Kidney (tissue), 14 donors: ENCODE results near the gene C17orf67. TPM values are rescaled to one million over a fixed set of nuclear protein-coding genes. Genes with fewer than 3 reads are reported as not detected.
A peak's percentile ranks its signal among the peaks of the same experiment; 100 is the strongest.

Source experiments
- DNase-seq, 5 donors: peaks; one replicate each; pipeline ENCODE4 v3.0.0-alpha.2; 2013 to 2020
- FAIRE-seq: peaks from 2 replicates; lab custom pipeline; 2012; peaks lifted over from hg19 to GRCh38; lab: Jason Lieb, UNC
- H3K27ac ChIP-seq, 2 donors: one replicate each; pipeline ENCODE4 v1.7.0; 2013; ENCODE audit warnings: low read depth in 2 of 2, low read length in 2 of 2, inconsistent platforms in 1 of 2
- H3K27me3 ChIP-seq: one replicate; pipeline ENCODE4 v1.7.1; 2013; ENCODE audit warnings: low read length, inconsistent platforms; ENCODE audit not compliant: control insufficient read depth, insufficient read depth
- H3K36me3 ChIP-seq, 3 donors: one replicate each; pipeline versions ENCODE4 v1.7.0 to v1.7.1; 2013; ENCODE audit warnings: low read length in 3 of 3, control low read depth in 1 of 3, inconsistent platforms in 1 of 3; ENCODE audit not compliant: insufficient read depth in 3 of 3, control insufficient read depth in 2 of 3
- H3K4me1 ChIP-seq, 3 donors: one replicate each; pipeline versions ENCODE4 v1.7.0 to v1.7.1; 2013; ENCODE audit warnings: low read length in 3 of 3, inconsistent platforms in 1 of 3, low read depth in 1 of 3; ENCODE audit not compliant: control insufficient read depth in 2 of 3, insufficient read depth in 2 of 3
- H3K4me3 ChIP-seq, 3 donors: one replicate each; pipeline versions ENCODE4 v1.7.0 to v1.8.1; 2013; ENCODE audit warnings: low read length in 3 of 3, control low read depth in 1 of 3, inconsistent platforms in 1 of 3
- H3K9ac ChIP-seq, 3 donors: one replicate each; pipeline versions ENCODE4 v1.7.0 to v1.7.1; 2013; ENCODE audit warnings: low read length in 3 of 3, control low read depth in 1 of 3, inconsistent platforms in 1 of 3
- H3K9me3 ChIP-seq, 3 donors: one replicate each; pipeline versions ENCODE4 v1.7.0 to v1.7.1; 2013; ENCODE audit warnings: low read length in 3 of 3, control low read depth in 1 of 3, inconsistent platforms in 1 of 3; ENCODE audit not compliant: control insufficient read depth in 2 of 3, insufficient read depth in 1 of 3
- intact Hi-C: fragments of 100-400 bp; cut with DNase I; formaldehyde crosslinking; loops from one replicate; pipeline ENCODE4 v1.11.1; 2022
- polyA plus RNA-seq: library from polyadenylated mRNA; stranded (reverse); fragments of 350-450 nt; fragmentation: Illumina TruSeq; extraction: RNeasy Lipid Tissue Mini Kit (QIAGEN cat#74804); gene quantifications from one replicate; pipeline ENCODE4 v1.2.3, GENCODE V29; 2014; ENCODE audit warnings: low read depth, low replicate concordance; ENCODE audit not compliant: insufficient read depth
- total RNA-seq: library from RNA; stranded (reverse); fragmentation: NEBNext Ultra II Directional; extraction: Animal tissue kit (Norgen Biotek cat#: 25700); gene quantifications from one replicate; pipeline ENCODE4 v1.2.1, GENCODE V29; 2021
- TF ChIP-seq, protein P1 (sequence below): IDR thresholded peaks from 3 replicates; pipeline ENCODE4 v1.5.1; 2012; ENCODE audit warnings: mild to moderate bottlenecking, moderate library complexity, borderline replicate concordance; ENCODE audit not compliant: insufficient read depth; ENCODE audit errors: extremely low read depth
- donor health status: control.
- donor health status: control.
- donor health status: control.
- donor health status: control.
- donor health status: control.
- donor health status: DM: yes; HTN: yes; CAD: no.
- donor health status: Normal renal cell carcinoma (clear cell type).

Gene C17orf67
- total and polyA plus RNA-seq, 2 donors from 2014 or later = 0.69 to 2.0 TPM

DNA sequence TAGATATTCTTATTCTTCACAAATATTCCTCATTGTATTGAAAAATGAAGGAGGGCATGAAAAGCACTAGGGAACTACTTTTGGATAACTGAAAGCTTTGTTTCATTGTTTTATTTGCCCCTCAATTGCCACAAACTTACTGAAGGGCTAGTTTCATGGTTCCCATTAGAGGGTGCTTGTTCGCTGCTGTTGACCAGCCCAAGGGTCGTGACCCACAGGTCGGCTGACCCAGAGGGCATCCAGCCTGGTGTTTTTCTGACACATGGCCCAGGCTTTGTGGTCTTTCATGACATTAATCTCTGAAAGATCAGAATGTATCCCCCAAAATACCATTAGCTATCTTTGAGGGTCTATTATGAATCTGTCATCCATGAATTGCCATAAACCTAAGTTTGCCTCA is 30.3 kb upstream of the C17orf67 start:
- no peak overlapping the region for H3K4me3 ChIP-seq
- intact Hi-C loops = no loop called here
- DNase-seq = no peak
- H3K27me3 ChIP-seq = no peaks in the 10 kb centered on the region
- H3K9ac ChIP-seq = no peak overlapping the region
- peaks cover 0 to 5% (median 0%) of the 10 kb centered on the region in 3 donors for H3K36me3 ChIP-seq
- H3K4me1 ChIP-seq = no peaks in the 10 kb centered on the region
- H3K27ac ChIP-seq = no peak overlapping the region
- FAIRE-seq = no peak
- TF ChIP-seq, protein P1, sequence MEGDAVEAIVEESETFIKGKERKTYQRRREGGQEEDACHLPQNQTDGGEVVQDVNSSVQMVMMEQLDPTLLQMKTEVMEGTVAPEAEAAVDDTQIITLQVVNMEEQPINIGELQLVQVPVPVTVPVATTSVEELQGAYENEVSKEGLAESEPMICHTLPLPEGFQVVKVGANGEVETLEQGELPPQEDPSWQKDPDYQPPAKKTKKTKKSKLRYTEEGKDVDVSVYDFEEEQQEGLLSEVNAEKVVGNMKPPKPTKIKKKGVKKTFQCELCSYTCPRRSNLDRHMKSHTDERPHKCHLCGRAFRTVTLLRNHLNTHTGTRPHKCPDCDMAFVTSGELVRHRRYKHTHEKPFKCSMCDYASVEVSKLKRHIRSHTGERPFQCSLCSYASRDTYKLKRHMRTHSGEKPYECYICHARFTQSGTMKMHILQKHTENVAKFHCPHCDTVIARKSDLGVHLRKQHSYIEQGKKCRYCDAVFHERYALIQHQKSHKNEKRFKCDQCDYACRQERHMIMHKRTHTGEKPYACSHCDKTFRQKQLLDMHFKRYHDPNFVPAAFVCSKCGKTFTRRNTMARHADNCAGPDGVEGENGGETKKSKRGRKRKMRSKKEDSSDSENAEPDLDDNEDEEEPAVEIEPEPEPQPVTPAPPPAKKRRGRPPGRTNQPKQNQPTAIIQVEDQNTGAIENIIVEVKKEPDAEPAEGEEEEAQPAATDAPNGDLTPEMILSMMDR = no peak
- H3K9me3 ChIP-seq = no peaks in the 10 kb centered on the region

DNA sequence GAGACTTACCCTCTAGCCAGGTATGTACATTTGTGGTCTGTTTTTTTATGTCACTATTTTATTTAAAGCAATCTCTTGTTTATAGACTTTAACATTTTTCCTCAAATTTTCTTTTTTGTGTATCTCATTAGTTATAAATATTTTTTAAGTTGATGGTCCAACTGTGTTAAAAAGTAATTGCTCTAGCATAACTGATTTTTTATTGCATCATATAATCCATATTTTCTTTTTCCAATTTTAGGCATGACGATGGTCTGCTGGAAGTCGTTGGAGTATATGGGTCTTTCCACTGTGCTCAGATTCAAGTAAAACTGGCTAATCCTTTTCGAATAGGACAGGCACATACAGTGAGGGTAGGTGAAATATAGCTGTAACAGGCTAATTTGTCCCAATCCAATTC is 28.2 kb upstream of the C17orf67 start:
- intact Hi-C loops = no loop called here
- H3K4me3 ChIP-seq = no peak overlapping the region
- FAIRE-seq = peak; percentile 23
- no peaks in the 10 kb centered on the region for H3K9me3 ChIP-seq
- TF ChIP-seq, protein P1 = no peak
- no peak overlapping the region for H3K9ac ChIP-seq
- DNase-seq = no peak
- H3K36me3 ChIP-seq = peaks cover 0 to 5% (median 0%) of the 10 kb centered on the region in 3 donors
- no peak overlapping the region for H3K27ac ChIP-seq
- no peaks in the 10 kb centered on the region for H3K4me1 ChIP-seq
- H3K27me3 ChIP-seq = no peaks in the 10 kb centered on the region

DNA sequence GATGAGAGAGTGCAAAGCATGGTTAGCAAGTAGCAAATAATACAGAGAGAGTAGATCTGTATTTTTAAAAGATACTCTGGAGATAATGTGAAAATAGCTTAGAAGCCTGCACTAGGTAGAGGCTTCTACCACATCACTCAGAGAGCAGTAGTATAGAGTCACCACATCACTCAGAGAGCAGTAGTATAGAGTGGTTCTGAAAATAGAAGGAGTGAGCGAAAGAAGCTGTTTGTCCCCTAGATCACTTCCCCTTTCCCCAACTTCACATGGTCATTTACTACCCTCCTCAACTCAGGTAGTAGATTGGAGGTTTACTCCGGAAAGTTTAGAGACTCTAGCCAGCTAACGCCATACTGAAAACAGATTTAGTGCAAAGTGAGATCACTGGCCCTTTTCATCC is 17.3 kb upstream of the C17orf67 start:
- DNase-seq (no peak), FAIRE-seq (no peak)
- peaks cover 0 to 3% (median 0%) of the 10 kb centered on the region in 3 donors for H3K36me3 ChIP-seq
- no peaks in the 10 kb centered on the region for H3K27me3 ChIP-seq
- H3K9me3 ChIP-seq = no peaks in the 10 kb centered on the region
- TF ChIP-seq, protein P1 = no peak
- no peak overlapping the region for H3K27ac ChIP-seq
- no peak overlapping the region for H3K4me3 ChIP-seq
- no peaks in the 10 kb centered on the region for H3K4me1 ChIP-seq
- no peak overlapping the region for H3K9ac ChIP-seq
- intact Hi-C loops = no loop called here

DNA sequence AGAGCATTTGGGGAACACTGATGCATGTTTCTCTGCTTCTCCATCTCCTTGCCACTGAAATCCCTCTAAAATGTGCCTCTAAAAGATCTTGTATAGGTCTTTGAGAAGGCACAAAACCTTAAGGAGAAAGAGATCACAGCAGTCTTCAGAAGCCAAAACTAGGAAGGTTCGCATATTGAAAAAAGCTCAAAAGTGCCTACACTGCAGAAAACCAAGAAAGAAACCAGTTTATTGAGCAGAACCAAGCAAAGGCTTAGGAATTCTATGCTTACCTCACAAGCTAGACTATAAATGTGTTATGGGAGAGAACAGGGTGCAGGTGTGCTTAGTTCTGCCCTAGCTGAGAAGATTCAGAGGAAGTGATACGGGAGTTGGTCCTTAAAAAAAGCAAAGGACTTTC is 16.9 kb upstream of the C17orf67 start:
- no peak for FAIRE-seq
- Histone ChIP-seq H3K9me3 (no peaks in the 10 kb centered on the region), H3K27ac (no peak overlapping the region), H3K4me1 (no peaks in the 10 kb centered on the region), H3K36me3 (peaks cover 0 to 3% (median 0%) of the 10 kb centered on the region in 3 donors), H3K4me3 (no peak overlapping the region), H3K9ac (no peak overlapping the region), H3K27me3 (no peaks in the 10 kb centered on the region)
- TF ChIP-seq, protein P1 = no peak
- intact Hi-C loops = no loop called here
- DNase-seq = no peak
